ENCODE data around the gene TNFSF13B. TPM values are rescaled to one million over a fixed set of nuclear protein-coding genes. Genes with fewer than 3 reads are reported as not detected.

TNFSF13B gene
- total RNA-seq, 4 donors from 2014 or later: 7.9 to 32.2 (median 12.0) TPM

- no peaks in the 10 kb centered on the region for H3K36me3 ChIP-seq
- no peak overlapping the region for H3K27ac ChIP-seq
- H3K4me1 ChIP-seq: no peaks in the 10 kb centered on the region
- TF ChIP-seq CTCF (IDR thresholded peaks at IDR 0.05): peak in 4 of 6 experiments; percentile 22 to 45 (median 40)
- no peak for TF ChIP-seq POLR2A (IDR thresholded peaks at IDR 0.05)
- no peak overlapping the region for H3K4me3 ChIP-seq
- no peaks in the 10 kb centered on the region for H3K9me3 ChIP-seq
- DNase-seq: no peak
- H3K27me3 ChIP-seq: no peaks in the 10 kb centered on the region
Observed at GRCh38 chr13:108342369-108343289, 73.1 kb downstream of the TNFSF13B start.

- TF ChIP-seq CTCF (IDR thresholded peaks at IDR 0.05) (no peak), POLR2A (IDR thresholded peaks at IDR 0.05) (no peak)
- H3K27me3 ChIP-seq: no peaks in the 10 kb centered on the region
- no peaks in the 10 kb centered on the region for H3K4me1 ChIP-seq
Observed at GRCh38 chr13:108345016-108345415, 75.5 kb downstream of the TNFSF13B start.

GRCh38 chr13:108346376-108346775 lies 76.9 kb downstream of the TNFSF13B start:
- no peaks in the 10 kb centered on the region for H3K9me3 ChIP-seq
- no peaks in the 10 kb centered on the region for H3K36me3 ChIP-seq
- no peaks in the 10 kb centered on the region for H3K4me1 ChIP-seq
- H3K27ac ChIP-seq: no peak overlapping the region
- H3K27me3 ChIP-seq: no peaks in the 10 kb centered on the region
- TF ChIP-seq CTCF (IDR thresholded peaks at IDR 0.05) (no peak), POLR2A (IDR thresholded peaks at IDR 0.05) (no peak)
- no peak overlapping the region for H3K4me3 ChIP-seq
- DNase-seq: no peak

More at GRCh38 chr13:108345016-108345415, 75.5 kb downstream of the TNFSF13B start:
- H3K36me3 ChIP-seq: no peaks in the 10 kb centered on the region
- no peak overlapping the region for H3K4me3 ChIP-seq
- no peak overlapping the region for H3K27ac ChIP-seq
- DNase-seq: no peak
- H3K9me3 ChIP-seq: no peaks in the 10 kb centered on the region

GRCh38 chr13:108349269-108349668 lies 79.8 kb downstream of the TNFSF13B start:
- no peak overlapping the region for H3K27ac ChIP-seq
- H3K27me3 ChIP-seq: no peaks in the 10 kb centered on the region
- H3K9me3 ChIP-seq: no peaks in the 10 kb centered on the region
- no peak for DNase-seq
- no peak for TF ChIP-seq CTCF (IDR thresholded peaks at IDR 0.05)
- TF ChIP-seq POLR2A (IDR thresholded peaks at IDR 0.05): no peak
- no peak overlapping the region for H3K4me3 ChIP-seq
- H3K4me1 ChIP-seq: no peaks in the 10 kb centered on the region
- H3K36me3 ChIP-seq: no peaks in the 10 kb centered on the region

- DNase-seq: no peak
- H3K36me3 ChIP-seq: no peaks in the 10 kb centered on the region
- no peaks in the 10 kb centered on the region for H3K27me3 ChIP-seq
- H3K4me3 ChIP-seq: no peak overlapping the region
- TF ChIP-seq CTCF (IDR thresholded peaks at IDR 0.05) (no peak), POLR2A (IDR thresholded peaks at IDR 0.05) (no peak)
- no peak overlapping the region for H3K27ac ChIP-seq
- no peaks in the 10 kb centered on the region for H3K9me3 ChIP-seq
- no peaks in the 10 kb centered on the region for H3K4me1 ChIP-seq
Observed at GRCh38 chr13:108350579-108350978, 81.1 kb downstream of the TNFSF13B start.

All from Peyer's patch (tissue), 4 donors.